ENCODE measurements around the gene BEND7.

- TF ChIP-seq CTCF (IDR thresholded peaks at IDR 0.05; ENCODE audit: low read depth, low read length, poor library complexity, severe bottlenecking) (no peak), EZH2phosphoT487 (IDR thresholded peaks at IDR 0.05; ENCODE audit: borderline replicate concordance, low read length) (no peak)
Observed at GRCh38 chr10:13399236-13399635, 129.6 kb downstream of the BEND7 start.
